SK-N-SH treated with all-trans-retinoic acid at 6 μM for 48 hours (cell line): ENCODE results near the gene TRIM71.

Experiments
- ATAC-seq: fragments of 200-7000 bp; cut with Tn5 transposase; 3 replicates; pipeline ENCODE4 v1.9.1; 2020; ENCODE audit warnings: mild to moderate bottlenecking, moderate library complexity
- ARNTL ChIP-seq: fragments of 450-650 bp; formaldehyde crosslinking; IDR thresholded peaks from 2 replicates; pipeline ENCODE4 v1.5.0; 2020; ENCODE audit warnings: low read depth, mild to moderate bottlenecking, moderate library complexity, borderline replicate concordance
- BACH2 ChIP-seq: fragments of 250-450 bp; sonication (Bioruptor Pico); IDR thresholded peaks from 2 replicates; pipeline ENCODE4 v1.9.0; 2021; ENCODE audit warnings: mild to moderate bottlenecking, borderline replicate concordance
- CREB5 ChIP-seq: fragments of 250-450 bp; sonication (Bioruptor Pico); IDR thresholded peaks from 2 replicates; pipeline ENCODE4 v1.5.1; 2020; ENCODE audit warnings: low read depth, mild to moderate bottlenecking, moderate library complexity
- CSDC2 ChIP-seq: fragments of 250-450 bp; sonication (Bioruptor Pico); IDR thresholded peaks from 2 replicates; pipeline ENCODE4 v1.5.0; 2020; ENCODE audit warnings: mild to moderate bottlenecking, moderate library complexity
- CSRNP3 ChIP-seq: fragments of 250-450 bp; sonication (Bioruptor Pico); IDR thresholded peaks from 2 replicates; pipeline ENCODE4 v1.5.1; 2021; ENCODE audit warnings: mild to moderate bottlenecking, moderate library complexity
- ESRRG ChIP-seq: fragments of 250-450 bp; sonication (Bioruptor Pico); IDR thresholded peaks from 2 replicates; pipeline ENCODE4 v1.6.1; 2021; ENCODE audit warnings: mild to moderate bottlenecking
- GLIS3 ChIP-seq: fragments of 250-450 bp; sonication (Bioruptor Pico); IDR thresholded peaks from 2 replicates; pipeline ENCODE4 v1.5.0; 2020; ENCODE audit warnings: mild to moderate bottlenecking, moderate library complexity
- ISL1 ChIP-seq: fragments of 250-450 bp; sonication (Bioruptor Pico); IDR thresholded peaks from 2 replicates; pipeline ENCODE4 v2.1.2; 2022; ENCODE audit warnings: mild to moderate bottlenecking, moderate library complexity
- PATZ1 ChIP-seq: fragments of 250-450 bp; sonication (Bioruptor Pico); IDR thresholded peaks from 2 replicates; pipeline ENCODE4 v1.8.0; 2020; ENCODE audit warnings: mild to moderate bottlenecking, moderate library complexity, borderline replicate concordance
- POU6F1 ChIP-seq: fragments of 250-450 bp; sonication (Bioruptor Pico); IDR thresholded peaks from 2 replicates; pipeline ENCODE4 v1.8.0; 2021; ENCODE audit warnings: low read depth, mild to moderate bottlenecking, moderate library complexity, borderline replicate concordance
- RARB ChIP-seq: fragments of 250-450 bp; sonication (Bioruptor Pico); IDR thresholded peaks from 2 replicates; pipeline ENCODE4 v1.8.0; 2021; ENCODE audit warnings: mild to moderate bottlenecking, moderate library complexity
- SNAI2 ChIP-seq: fragments of 250-450 bp; sonication (Bioruptor Pico); IDR thresholded peaks from 2 replicates; pipeline ENCODE4 v1.5.0; 2020; ENCODE audit warnings: mild to moderate bottlenecking, moderate library complexity
- TCF4 ChIP-seq: fragments of 250-450 bp; sonication (Bioruptor Pico); IDR thresholded peaks from 2 replicates; pipeline ENCODE4 v1.8.0; 2021; ENCODE audit warnings: mild to moderate bottlenecking, moderate library complexity, borderline replicate concordance
- TOX ChIP-seq: fragments of 250-450 bp; sonication (Bioruptor Pico); IDR thresholded peaks from 2 replicates; pipeline ENCODE4 v1.8.0; 2021; ENCODE audit warnings: mild to moderate bottlenecking, moderate library complexity, borderline replicate concordance
- TSHZ2 ChIP-seq: fragments of 250-450 bp; sonication (Bioruptor Pico); IDR thresholded peaks from 2 replicates; pipeline ENCODE4 v1.5.0; 2020; ENCODE audit warnings: mild to moderate bottlenecking, moderate library complexity
- ZC3H10 ChIP-seq: fragments of 250-450 bp; sonication (Bioruptor Pico); IDR thresholded peaks from 2 replicates; pipeline ENCODE4 v1.5.1; 2021; ENCODE audit warnings: mild to moderate bottlenecking, moderate library complexity
- ZFP30 ChIP-seq: fragments of 450-650 bp; formaldehyde crosslinking; IDR thresholded peaks from 2 replicates; pipeline ENCODE4 v1.5.0; 2022; ENCODE audit warnings: mild to moderate bottlenecking, moderate library complexity
- ZNF565 ChIP-seq: fragments of 450-650 bp; formaldehyde crosslinking; conservative IDR thresholded peaks from 2 replicates; pipeline ENCODE4 v1.5.0; 2020; ENCODE audit warnings: low read depth, mild to moderate bottlenecking, moderate library complexity
- ZNF8 ChIP-seq: fragments of 450-650 bp; formaldehyde crosslinking; IDR thresholded peaks from 2 replicates; pipeline ENCODE4 v1.5.0; 2020; ENCODE audit warnings: mild to moderate bottlenecking, moderate library complexity

TRIM71 gene

GRCh38 chr3:32815841-32816438 is 1.9 kb upstream of the TRIM71 start (continued):
- no peak for TF ChIP-seq TSHZ2
- TF ChIP-seq ZC3H10 (CRISPR knock-in tag): no peak
- no peak for TF ChIP-seq TOX (CRISPR knock-in tag)
- no peak for TF ChIP-seq CSRNP3 (CRISPR knock-in tag)
- TF ChIP-seq GLIS3 (CRISPR knock-in tag): no peak
- no peak for TF ChIP-seq ISL1 (CRISPR knock-in tag)
- no peak for TF ChIP-seq ARNTL (CRISPR knock-in tag)
- TF ChIP-seq PATZ1 (CRISPR knock-in tag): no peak
- TF ChIP-seq TCF4 (CRISPR knock-in tag): no peak
- no peak for TF ChIP-seq CSDC2 (CRISPR knock-in tag)

- ATAC-seq: no peak; the same call in 2 of the 3 replicates
- TF ChIP-seq ZNF8 (CRISPR knock-in tag) (no peak), TSHZ2 (no peak), RARB (CRISPR knock-in tag) (no peak), GLIS3 (CRISPR knock-in tag) (no peak), ZFP30 (CRISPR knock-in tag) (no peak)
- TF ChIP-seq, all 23 proteins: peak for 0
Observed at GRCh38 chr3:32816439-32817256, 1.1 kb upstream of the TRIM71 start.

- TF ChIP-seq CREB5 (CRISPR knock-in tag) (no peak), CSDC2 (CRISPR knock-in tag) (no peak), GLIS3 (CRISPR knock-in tag) (no peak), ISL1 (CRISPR knock-in tag) (no peak), BACH2 (CRISPR knock-in tag) (no peak), ZNF565 (CRISPR knock-in tag) (no peak), ZNF8 (CRISPR knock-in tag) (no peak), POU6F1 (CRISPR knock-in tag) (no peak), TOX (CRISPR knock-in tag) (no peak), SNAI2 (CRISPR knock-in tag) (no peak), ESRRG (CRISPR knock-in tag) (no peak)
- ATAC-seq: no peak
Observed at GRCh38 chr3:32817257-32817557, 590 bp upstream of the TRIM71 start.
